HL-60 (cell line): Measurements from ENCODE around the gene KDM2B.
A peak's percentile ranks its signal among the peaks of the same experiment; 100 is the strongest.

Source experiments
- DNase-seq, 2 experiments: peaks; one replicate each; pipeline ENCODE4 v3.0.0-alpha.2; 2010 to 2020; ENCODE audit warnings: low read depth in 1 of 2, low spot score in 1 of 2
- H3K27ac ChIP-seq: fragments of 250-450 bp; sonication (Bioruptor Pico); replicated peaks from 2 replicates; pipeline ENCODE4 v1.5.1; 2020; ENCODE audit warnings: mild to moderate bottlenecking, moderate library complexity
- H3K27me3 ChIP-seq: fragments of 250-450 bp; sonication (Bioruptor Pico); 2 replicates; pipeline ENCODE4 v1.5.1; 2021; ENCODE audit warnings: mild to moderate bottlenecking, moderate library complexity; ENCODE audit not compliant: insufficient read depth, poor library complexity, severe bottlenecking
- H3K4me3 ChIP-seq: replicated peaks from 2 replicates; pipeline ENCODE4 v1.5.1; 2011; ENCODE audit warnings: mild to moderate bottlenecking, control low read depth, low read length; ENCODE audit not compliant: insufficient read depth
- GABPA ChIP-seq: IDR thresholded peaks from 2 replicates; pipeline ENCODE4 v1.6.1; 2012; ENCODE audit warnings: low read depth
- POLR2AphosphoS5 ChIP-seq: IDR thresholded peaks from 2 replicates; pipeline ENCODE4 v1.6.1; 2012; ENCODE audit warnings: low read depth
- SPI1 ChIP-seq: IDR thresholded peaks from 2 replicates; pipeline ENCODE4 v1.6.1; 2012; ENCODE audit warnings: low read depth, mild to moderate bottlenecking, borderline replicate concordance
- TF ChIP-seq, protein P1 (sequence below): IDR thresholded peaks from 2 replicates; pipeline ENCODE4 v1.6.1; 2012; ENCODE audit warnings: low read depth; ENCODE audit not compliant: insufficient replicate concordance
- TF ChIP-seq, protein P2 (sequence below): IDR thresholded peaks from one replicate; pipeline ENCODE4 v1.5.1; 2011; ENCODE audit warnings: low read length, control low read depth, inconsistent platforms; ENCODE audit not compliant: insufficient read depth

Gene KDM2B

DNA sequence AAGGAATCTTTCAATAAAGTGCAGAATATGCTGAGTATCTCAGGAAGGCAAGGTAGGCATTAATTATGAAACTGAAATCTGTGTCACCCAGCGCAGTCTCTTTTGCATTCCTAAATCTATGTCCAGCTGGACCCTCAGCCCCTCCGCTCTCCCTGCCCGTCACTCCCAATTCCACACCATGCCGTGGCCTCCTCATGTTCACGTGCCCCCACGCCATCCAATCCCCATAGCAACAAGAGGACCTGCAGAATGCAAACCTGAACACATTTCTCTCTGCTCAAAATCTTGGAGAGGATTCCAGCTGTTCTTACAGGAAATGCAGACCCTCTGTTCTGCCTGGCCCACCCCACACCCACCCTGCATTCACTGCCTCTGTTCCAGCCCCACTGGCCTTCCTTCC, 35.3 kb downstream of the KDM2B start:
- no peak overlapping the region for H3K27ac ChIP-seq
- no peak overlapping the region for H3K4me3 ChIP-seq

DNA sequence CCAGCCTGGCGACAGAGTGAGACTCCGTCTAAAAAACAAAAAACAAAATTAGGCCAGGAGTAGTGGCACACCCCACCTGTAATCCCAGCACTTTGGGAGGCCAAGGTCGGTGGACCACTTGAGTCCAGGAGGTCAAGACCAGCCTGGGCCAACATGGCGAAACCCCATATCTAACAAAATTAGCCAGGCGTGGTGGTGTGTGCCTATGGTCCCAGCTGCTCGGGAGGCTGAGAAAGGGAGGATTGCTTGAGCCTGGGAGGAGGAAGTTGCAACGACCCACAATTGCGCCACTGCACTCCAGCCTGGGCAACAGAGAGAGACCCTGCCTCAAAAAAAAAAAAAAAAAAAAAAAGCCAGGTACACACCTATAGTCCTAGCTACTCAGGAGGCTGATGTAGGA, 37.0 kb downstream of the KDM2B start:
- DNase-seq: peak; percentile 72 to 76
- H3K27me3 ChIP-seq: no peaks in the 10 kb centered on the region
- TF ChIP-seq GABPA: no peak
- TF ChIP-seq, protein P1, sequence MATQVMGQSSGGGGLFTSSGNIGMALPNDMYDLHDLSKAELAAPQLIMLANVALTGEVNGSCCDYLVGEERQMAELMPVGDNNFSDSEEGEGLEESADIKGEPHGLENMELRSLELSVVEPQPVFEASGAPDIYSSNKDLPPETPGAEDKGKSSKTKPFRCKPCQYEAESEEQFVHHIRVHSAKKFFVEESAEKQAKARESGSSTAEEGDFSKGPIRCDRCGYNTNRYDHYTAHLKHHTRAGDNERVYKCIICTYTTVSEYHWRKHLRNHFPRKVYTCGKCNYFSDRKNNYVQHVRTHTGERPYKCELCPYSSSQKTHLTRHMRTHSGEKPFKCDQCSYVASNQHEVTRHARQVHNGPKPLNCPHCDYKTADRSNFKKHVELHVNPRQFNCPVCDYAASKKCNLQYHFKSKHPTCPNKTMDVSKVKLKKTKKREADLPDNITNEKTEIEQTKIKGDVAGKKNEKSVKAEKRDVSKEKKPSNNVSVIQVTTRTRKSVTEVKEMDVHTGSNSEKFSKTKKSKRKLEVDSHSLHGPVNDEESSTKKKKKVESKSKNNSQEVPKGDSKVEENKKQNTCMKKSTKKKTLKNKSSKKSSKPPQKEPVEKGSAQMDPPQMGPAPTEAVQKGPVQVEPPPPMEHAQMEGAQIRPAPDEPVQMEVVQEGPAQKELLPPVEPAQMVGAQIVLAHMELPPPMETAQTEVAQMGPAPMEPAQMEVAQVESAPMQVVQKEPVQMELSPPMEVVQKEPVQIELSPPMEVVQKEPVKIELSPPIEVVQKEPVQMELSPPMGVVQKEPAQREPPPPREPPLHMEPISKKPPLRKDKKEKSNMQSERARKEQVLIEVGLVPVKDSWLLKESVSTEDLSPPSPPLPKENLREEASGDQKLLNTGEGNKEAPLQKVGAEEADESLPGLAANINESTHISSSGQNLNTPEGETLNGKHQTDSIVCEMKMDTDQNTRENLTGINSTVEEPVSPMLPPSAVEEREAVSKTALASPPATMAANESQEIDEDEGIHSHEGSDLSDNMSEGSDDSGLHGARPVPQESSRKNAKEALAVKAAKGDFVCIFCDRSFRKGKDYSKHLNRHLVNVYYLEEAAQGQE: no peak
- 0 out of 2 replicates have a peak, but pooled peaks have one; percentile 37 for TF ChIP-seq POLR2AphosphoS5
- TF ChIP-seq, protein P2, sequence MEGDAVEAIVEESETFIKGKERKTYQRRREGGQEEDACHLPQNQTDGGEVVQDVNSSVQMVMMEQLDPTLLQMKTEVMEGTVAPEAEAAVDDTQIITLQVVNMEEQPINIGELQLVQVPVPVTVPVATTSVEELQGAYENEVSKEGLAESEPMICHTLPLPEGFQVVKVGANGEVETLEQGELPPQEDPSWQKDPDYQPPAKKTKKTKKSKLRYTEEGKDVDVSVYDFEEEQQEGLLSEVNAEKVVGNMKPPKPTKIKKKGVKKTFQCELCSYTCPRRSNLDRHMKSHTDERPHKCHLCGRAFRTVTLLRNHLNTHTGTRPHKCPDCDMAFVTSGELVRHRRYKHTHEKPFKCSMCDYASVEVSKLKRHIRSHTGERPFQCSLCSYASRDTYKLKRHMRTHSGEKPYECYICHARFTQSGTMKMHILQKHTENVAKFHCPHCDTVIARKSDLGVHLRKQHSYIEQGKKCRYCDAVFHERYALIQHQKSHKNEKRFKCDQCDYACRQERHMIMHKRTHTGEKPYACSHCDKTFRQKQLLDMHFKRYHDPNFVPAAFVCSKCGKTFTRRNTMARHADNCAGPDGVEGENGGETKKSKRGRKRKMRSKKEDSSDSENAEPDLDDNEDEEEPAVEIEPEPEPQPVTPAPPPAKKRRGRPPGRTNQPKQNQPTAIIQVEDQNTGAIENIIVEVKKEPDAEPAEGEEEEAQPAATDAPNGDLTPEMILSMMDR: no peak
- TF ChIP-seq SPI1: no peak

More for the DNA sequence above, 35.3 kb downstream of the KDM2B start:
- TF ChIP-seq POLR2AphosphoS5: no peak
- TF ChIP-seq, protein P2: no peak
- TF ChIP-seq, protein P1: no peak
- no peak for TF ChIP-seq GABPA
- TF ChIP-seq SPI1: no peak
- DNase-seq: no peak
- H3K27me3 ChIP-seq: no peaks in the 10 kb centered on the region

DNA sequence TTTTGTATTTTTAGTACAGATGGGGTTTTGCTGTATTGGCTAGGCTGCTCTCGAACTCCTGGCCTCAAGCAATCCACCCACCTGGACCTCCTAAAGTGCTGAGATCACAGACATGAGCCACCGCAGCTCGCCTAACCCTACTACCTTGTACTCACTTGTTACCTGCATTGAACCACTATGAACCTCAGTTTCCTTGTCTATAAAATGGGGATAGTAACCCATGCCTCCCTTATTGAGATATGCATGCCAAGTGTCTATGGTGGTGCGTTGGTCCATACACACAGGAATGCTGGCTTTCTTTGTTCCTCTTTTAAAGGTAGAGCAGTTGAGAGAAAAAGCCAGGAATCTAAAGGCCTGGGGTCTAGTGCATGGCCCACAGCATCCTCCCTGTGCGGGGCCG, 40.9 kb downstream of the KDM2B start:
- H3K27ac ChIP-seq: no peak overlapping the region
- H3K27me3 ChIP-seq: no peaks in the 10 kb centered on the region

More for the DNA sequence above, 37.0 kb downstream of the KDM2B start:
- peak overlapping the region; percentile 41 for H3K27ac ChIP-seq
- H3K4me3 ChIP-seq: no peak overlapping the region

More for the DNA sequence above, 40.9 kb downstream of the KDM2B start:
- no peak for DNase-seq
- H3K4me3 ChIP-seq: no peak overlapping the region
- TF ChIP-seq, protein P2: no peak
- TF ChIP-seq, protein P1: no peak
- no peak for TF ChIP-seq GABPA
- TF ChIP-seq POLR2AphosphoS5: no peak
- TF ChIP-seq SPI1: no peak
